GM12801 (cell line): ENCODE results near the gene ZPR1.

ENCODE experiments used
- CTCF ChIP-seq: IDR thresholded peaks from one replicate; pipeline ENCODE4 v1.5.1; 2011; ENCODE audit warnings: control low read depth; ENCODE audit not compliant: insufficient read length; ENCODE audit errors: extremely low read depth

ZPR1 gene

GRCh38 chr11:116788534-116788933 is 711 bp upstream of the ZPR1 start:
- no peak for TF ChIP-seq CTCF

GRCh38 chr11:116787436-116787785 is 412 bp downstream of the ZPR1 start:
- TF ChIP-seq CTCF = no peak

GRCh38 chr11:116786966-116787365 is 857 bp downstream of the ZPR1 start:
- no peak for TF ChIP-seq CTCF

- TF ChIP-seq CTCF = no peak
Observed at GRCh38 chr11:116786326-116786725, 1.5 kb downstream of the ZPR1 start.

- no peak for TF ChIP-seq CTCF
Observed at GRCh38 chr11:116782728-116783127, 5.1 kb downstream of the ZPR1 start.

- TF ChIP-seq CTCF = no peak
Observed at GRCh38 chr11:116778556-116778955, 9.3 kb downstream of the ZPR1 start.

GRCh38 chr11:116777056-116777455 is 10.8 kb downstream of the ZPR1 start:
- TF ChIP-seq CTCF = no peak

GRCh38 chr11:116776522-116776984 is 11.3 kb downstream of the ZPR1 start:
- no peak for TF ChIP-seq CTCF
